Measurements from ENCODE around the gene RGPD8. TPM values are rescaled to one million over a fixed set of nuclear protein-coding genes. Genes with fewer than 3 reads are reported as not detected.
"Not testable (repeated sequence)": the region's sequence is repeated elsewhere in the genome, so short reads cannot be mapped to it uniquely, and the experiment has no call there.

Gene RGPD8
- total RNA-seq, 2 experiments from 2014 or later = 6.4 to 7.8 TPM

DNA sequence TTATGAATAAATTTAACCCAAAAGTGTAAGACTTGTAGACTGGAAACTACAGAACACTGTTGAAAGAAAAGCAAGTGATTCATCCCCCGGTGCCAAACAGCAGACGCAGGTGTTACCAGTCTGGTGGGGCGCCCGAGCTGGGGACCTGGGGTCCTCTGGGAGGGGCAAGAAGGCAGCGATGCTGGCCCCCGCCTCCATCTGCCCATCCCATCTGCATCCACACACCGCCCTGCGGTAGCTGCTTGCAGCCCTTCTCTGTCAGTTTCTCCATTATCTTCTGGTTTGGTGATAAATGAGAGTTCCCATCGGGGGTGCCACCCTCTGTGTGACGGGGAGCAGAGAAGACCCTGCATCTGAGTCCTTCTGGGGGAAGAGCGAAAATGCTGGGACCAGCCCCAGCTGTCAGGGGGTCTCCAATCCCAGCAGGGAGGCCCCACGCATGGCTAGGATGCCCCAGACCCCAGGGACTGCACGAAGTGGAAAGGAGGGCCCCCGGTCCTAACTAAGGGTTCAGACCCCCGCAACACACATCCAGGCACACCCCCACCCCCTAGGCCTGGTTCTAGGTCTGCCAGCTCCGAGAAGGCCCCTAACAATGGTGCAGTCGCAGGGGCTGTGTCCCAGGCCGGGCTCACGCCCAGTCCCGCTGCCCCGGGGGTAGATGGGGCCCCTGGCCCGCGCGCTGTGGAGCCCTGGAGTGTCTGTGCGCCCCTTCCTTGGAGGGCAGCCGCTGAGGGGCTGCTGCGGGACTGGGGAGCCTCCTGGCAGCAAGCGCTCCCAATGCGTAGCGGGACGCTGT lies 686 bp upstream of the RGPD8 start:
- Mint-ChIP-seq H3K27me3 (ENCODE audit: low read depth) (peaks cover 5% of the 10 kb centered on the region), H3K4me1 (ENCODE audit: low read depth) (peaks cover 18% of the 10 kb centered on the region), H3K9me3 (ENCODE audit: insufficient read depth) (no peaks in the 10 kb centered on the region), H3K27ac (no peak overlapping the region), H3K4me3 (no peak overlapping the region), H3K36me3 (ENCODE audit: low read depth) (no peaks in the 10 kb centered on the region)
- no peak for DNase-seq
- ATAC-seq = no peak
- ChIA-PET POLR2A (no interaction called here), CTCF (interaction anchor here (1.0 kb wide), 1 partner anchor 313 kb away, joined by 3 read pairs; no protein-coding TSS in a partner anchor)

DNA sequence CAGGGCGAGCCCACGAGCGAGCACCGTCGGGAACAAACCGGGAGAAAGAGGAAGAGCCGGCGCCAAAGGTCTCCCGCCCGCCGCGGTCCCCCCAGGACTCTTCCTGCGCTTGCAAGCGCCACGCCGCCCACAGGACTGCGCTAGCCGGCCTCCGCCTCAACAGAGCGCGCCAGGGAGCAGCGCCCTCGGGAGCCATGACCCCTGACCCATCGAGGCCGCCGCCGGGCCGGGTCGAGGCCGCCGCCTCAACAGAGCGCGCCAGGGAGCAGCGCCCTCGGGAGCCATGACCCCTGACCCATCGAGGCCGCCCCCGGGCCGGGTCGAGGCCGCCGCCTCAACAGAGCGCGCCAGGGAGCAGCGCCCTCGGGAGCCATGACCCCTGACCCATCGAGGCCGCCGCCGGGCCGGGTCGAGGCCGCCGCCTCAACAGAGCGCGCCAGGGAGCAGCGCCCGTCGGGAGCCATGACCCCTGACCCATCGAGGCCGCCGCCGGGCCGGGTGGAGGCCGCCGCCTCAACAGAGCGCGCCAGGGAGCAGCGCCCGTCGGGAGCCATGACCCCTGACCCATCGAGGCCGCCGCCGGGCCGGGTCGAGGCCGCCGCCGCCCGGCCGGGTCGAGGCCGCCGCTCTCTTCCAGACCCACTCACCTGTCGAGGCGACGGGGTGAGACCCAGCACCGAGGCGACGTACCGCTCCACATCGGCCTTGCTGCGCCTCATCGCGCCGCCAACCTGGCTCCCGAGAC lies 538 bp downstream of the RGPD8 start:
- CTCF ChIA-PET = interaction anchor here (0.6 to 1.6 kb wide), 2 partner anchors 173 to 311 kb away, joined by 3 to 5 read pairs; no protein-coding TSS in a partner anchor
- Mint-ChIP-seq H3K4me1 (ENCODE audit: low read depth) (peaks cover 18% of the 10 kb centered on the region), H3K27ac (peak overlapping the region; percentile 81), H3K4me3 (peak overlapping the region; percentile 80)
- DNase-seq = peak; percentile 32
- H3K36me3 Mint-ChIP-seq (ENCODE audit: low read depth); H3K9me3 Mint-ChIP-seq (ENCODE audit: insufficient read depth); H3K27me3 Mint-ChIP-seq (ENCODE audit: low read depth); POLR2A ChIA-PET; ATAC-seq: not testable (repeated sequence)

DNA sequence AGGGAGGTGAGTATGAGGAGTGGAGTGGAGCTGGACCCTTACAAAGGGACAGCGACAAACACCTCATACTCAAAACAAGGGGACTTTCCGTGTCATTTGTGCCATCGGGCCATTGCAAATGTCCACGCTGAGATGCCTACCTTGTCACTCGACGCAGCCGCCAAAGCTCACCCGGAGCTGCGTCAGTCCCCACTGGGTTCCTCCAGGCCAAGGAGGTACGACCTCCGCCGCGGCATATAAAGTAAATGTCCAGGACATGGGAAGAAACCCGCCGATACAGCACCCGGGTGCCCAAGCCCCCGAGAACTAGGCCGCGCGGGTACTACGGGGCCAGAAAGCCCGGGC lies 1.1 kb downstream of the RGPD8 start:
- peaks cover 18% of the 10 kb centered on the region for H3K4me1 Mint-ChIP-seq (ENCODE audit: low read depth)
- CTCF ChIA-PET = interaction anchor here (1.6 kb wide), 1 partner anchor 311 kb away, joined by 5 read pairs; no protein-coding TSS in a partner anchor
- peak overlapping the region; percentile 81 for H3K27ac Mint-ChIP-seq
- ATAC-seq; H3K27me3 Mint-ChIP-seq (ENCODE audit: low read depth); H3K9me3 Mint-ChIP-seq (ENCODE audit: insufficient read depth); POLR2A ChIA-PET; H3K36me3 Mint-ChIP-seq (ENCODE audit: low read depth); DNase-seq: not testable (repeated sequence)
- H3K4me3 Mint-ChIP-seq = peak overlapping the region; percentile 80

DNA sequence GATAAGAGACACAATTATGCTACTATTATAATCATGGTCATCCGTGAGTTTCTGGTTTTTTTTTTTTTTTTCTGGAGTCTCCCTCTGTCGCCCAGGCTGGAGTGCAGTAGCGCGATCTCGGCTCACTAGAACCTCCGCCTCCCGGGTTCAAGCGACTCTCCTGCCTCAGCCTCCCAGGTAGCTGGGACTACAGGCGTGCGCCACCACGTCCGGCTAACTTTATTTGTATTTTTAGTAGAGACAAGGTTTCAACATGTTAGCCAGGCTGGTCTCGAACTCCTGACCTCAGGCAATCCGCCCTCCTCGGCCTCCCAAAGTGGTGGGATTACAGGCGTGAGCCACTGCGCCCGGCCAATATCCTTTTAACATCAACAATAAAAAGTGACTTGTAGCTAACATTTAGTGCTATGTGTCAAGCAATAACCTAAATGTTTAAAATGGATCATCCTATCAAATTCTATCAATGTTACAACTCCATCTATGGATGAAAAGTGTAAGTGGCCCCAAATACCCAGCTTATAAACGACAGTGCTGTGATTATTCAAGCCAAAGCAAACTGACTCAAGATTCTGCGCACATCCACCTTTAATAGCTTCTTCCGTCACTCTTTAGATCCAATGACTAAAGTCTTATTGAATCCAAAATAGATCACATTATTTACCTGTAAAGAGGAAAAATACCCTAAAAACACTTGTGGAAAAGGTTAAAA lies 1.7 kb downstream of the RGPD8 start:
- Mint-ChIP-seq H3K4me3 (peak overlapping the region; percentile 80), H3K4me1 (ENCODE audit: low read depth) (peaks cover 18% of the 10 kb centered on the region)
- H3K36me3 Mint-ChIP-seq (ENCODE audit: low read depth); H3K9me3 Mint-ChIP-seq (ENCODE audit: insufficient read depth); DNase-seq; ATAC-seq; H3K27ac Mint-ChIP-seq; H3K27me3 Mint-ChIP-seq (ENCODE audit: low read depth); POLR2A ChIA-PET: not testable (repeated sequence)
- CTCF ChIA-PET = interaction anchor here (0.8 to 1.6 kb wide), 2 partner anchors 172 to 310 kb away, joined by 3 to 5 read pairs; no protein-coding TSS in a partner anchor

DNA sequence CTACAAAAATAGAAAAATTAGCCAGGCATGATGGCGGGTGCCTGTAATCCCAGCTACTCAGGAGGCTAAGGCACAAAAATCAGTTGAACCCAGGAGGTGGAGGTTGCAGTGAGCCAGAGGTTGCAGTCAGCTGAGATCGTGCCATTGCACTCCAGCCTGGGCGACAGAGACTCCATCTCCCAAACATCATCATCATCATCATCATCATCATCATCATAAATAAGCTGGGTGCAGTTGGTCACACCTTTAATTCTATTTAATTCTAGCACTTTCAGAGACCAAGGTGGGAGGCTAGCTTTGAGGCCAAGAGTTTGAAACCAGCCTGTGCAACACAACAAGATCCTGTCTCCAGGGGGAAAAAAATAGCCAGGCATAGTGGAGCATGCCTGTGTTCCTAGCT lies 8.9 kb downstream of the RGPD8 start:
- H3K9me3 Mint-ChIP-seq (ENCODE audit: insufficient read depth); CTCF ChIA-PET; H3K36me3 Mint-ChIP-seq (ENCODE audit: low read depth); H3K4me3 Mint-ChIP-seq; ATAC-seq; DNase-seq; POLR2A ChIA-PET; H3K27ac Mint-ChIP-seq; H3K4me1 Mint-ChIP-seq (ENCODE audit: low read depth); H3K27me3 Mint-ChIP-seq (ENCODE audit: low read depth): not testable (repeated sequence)

DNA sequence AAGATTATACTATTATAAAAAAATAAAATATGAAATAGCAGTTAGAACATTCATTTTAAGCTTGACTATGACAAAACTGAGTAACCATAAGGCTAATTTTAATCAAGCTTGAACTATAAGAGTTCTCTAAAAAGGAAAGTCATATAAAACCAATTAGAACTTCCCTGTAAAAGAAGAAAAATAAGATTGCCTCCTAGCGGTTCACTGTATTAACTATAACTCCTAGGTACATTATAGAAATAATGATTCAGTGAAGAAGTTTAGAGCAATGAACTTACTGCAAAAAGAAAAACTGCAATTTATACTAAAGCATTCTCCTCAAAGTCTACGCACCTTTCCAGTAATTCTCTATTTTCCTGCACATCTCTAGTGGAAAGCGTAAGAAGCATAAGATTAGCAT lies 16.6 kb downstream of the RGPD8 start:
- H3K36me3 Mint-ChIP-seq (ENCODE audit: low read depth); ATAC-seq; POLR2A ChIA-PET; H3K27ac Mint-ChIP-seq; H3K9me3 Mint-ChIP-seq (ENCODE audit: insufficient read depth); DNase-seq; H3K4me1 Mint-ChIP-seq (ENCODE audit: low read depth); H3K27me3 Mint-ChIP-seq (ENCODE audit: low read depth); H3K4me3 Mint-ChIP-seq; CTCF ChIA-PET: not testable (repeated sequence)

DNA sequence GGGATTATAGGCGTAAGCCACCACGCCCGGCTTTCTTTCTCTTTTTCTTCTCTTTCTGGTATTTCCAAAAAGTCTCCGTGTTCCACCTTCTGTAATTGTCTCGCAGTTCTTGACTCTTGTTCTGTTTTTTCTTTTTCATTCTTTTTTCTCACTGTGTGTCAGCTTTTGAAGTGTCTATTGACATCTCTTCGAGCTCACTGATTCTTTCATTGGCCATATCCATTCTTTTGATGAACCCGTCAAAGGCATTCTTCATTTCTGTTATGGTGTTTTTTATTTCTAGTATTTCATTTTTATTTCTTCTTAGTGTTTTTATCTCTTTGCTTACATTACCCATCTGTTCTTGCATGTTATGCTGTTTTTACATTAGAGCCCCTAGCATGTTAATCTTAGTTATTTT lies 73.4 kb downstream of the RGPD8 start:
- H3K27me3 Mint-ChIP-seq (ENCODE audit: low read depth); CTCF ChIA-PET; POLR2A ChIA-PET; DNase-seq; ATAC-seq; H3K4me3 Mint-ChIP-seq; H3K4me1 Mint-ChIP-seq (ENCODE audit: low read depth); H3K27ac Mint-ChIP-seq; H3K36me3 Mint-ChIP-seq (ENCODE audit: low read depth): not testable (repeated sequence)
- H3K9me3 Mint-ChIP-seq (ENCODE audit: insufficient read depth) = peaks cover 14% of the 10 kb centered on the region

DNA sequence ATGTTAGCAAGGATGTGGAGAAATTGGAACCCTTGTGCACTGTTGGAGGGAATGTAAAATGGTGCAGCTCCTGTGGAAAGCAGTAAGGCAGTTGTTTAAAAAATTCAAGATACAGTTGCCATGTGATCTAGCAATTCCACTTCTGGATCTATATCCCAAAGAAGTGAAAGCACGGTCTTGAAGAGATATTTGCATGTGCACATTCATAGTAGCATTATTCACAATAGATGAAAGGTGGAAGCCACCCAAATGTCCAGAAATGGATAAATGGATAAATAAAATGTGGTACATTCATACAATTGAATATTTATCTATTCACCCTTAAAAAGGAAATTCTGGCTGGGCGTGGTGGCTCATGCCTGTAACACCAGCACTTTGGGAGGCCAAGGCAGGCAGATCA lies 79.1 kb downstream of the RGPD8 start:
- POLR2A ChIA-PET; ATAC-seq; H3K36me3 Mint-ChIP-seq (ENCODE audit: low read depth); H3K27ac Mint-ChIP-seq; CTCF ChIA-PET; H3K4me3 Mint-ChIP-seq; DNase-seq; H3K27me3 Mint-ChIP-seq (ENCODE audit: low read depth); H3K4me1 Mint-ChIP-seq (ENCODE audit: low read depth): not testable (repeated sequence)
- peaks cover 11% of the 10 kb centered on the region for H3K9me3 Mint-ChIP-seq (ENCODE audit: insufficient read depth)

DNA sequence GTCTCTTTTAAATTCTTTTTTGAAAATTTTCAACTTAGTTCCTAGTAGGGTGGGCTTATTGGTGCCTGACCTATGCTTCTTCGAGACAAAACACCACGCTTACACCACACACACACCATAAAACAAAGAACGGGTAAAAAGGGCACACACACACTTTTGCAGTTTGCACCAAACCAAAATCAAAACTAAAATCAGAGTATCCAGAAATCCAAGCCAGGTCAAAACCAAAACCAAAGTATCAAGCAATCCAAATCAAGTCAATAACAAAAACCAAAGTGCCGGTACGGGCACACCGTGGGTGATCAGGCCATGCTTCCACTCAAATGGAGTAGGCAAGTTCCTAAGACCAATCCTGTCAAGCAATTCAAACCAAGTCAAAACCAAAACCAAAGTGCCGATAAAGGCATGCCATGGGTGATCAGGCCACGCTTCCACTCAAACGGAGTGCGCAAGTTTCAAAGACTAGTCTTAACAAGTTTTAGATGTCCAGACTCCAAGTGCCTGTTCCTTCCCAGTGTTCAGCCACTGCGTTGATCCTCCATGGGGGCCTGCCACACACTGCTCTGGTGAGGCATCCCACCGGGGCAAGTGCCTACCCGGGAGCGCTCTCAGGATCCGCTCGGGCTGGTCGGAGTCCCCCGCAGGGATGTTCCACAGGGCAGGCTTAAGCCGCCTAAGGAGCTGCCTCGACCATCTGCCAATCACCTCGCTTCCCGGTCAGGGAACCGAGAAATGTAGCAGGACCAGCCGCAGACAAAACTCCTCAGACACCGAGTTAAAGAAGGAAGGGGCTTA lies 80.4 kb downstream of the RGPD8 start:
- H3K9me3 Mint-ChIP-seq (ENCODE audit: insufficient read depth); CTCF ChIA-PET; H3K36me3 Mint-ChIP-seq (ENCODE audit: low read depth); H3K27me3 Mint-ChIP-seq (ENCODE audit: low read depth); POLR2A ChIA-PET; DNase-seq; H3K4me3 Mint-ChIP-seq; H3K4me1 Mint-ChIP-seq (ENCODE audit: low read depth); H3K27ac Mint-ChIP-seq; ATAC-seq: not testable (repeated sequence)

DNA sequence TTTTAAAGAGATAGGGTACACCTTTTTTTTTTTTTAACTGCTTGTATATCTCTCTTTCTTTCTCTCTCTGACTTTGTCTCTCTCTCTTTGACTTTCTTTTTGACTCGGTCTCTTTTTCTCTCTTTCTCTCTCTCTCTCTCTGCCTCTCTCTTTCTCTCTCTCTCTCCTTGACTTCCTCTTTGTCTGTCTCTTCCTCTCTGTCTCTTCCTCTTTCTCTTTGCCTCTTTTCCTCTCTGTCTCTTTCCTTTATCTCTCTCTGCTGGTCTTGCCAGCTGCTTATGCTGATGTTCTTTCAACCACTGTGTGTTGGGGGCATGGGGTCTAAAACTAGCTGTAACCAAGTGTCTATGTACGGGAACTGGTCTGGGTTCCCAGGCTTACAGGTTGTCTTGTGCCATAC lies 81.2 kb downstream of the RGPD8 start:
- H3K4me3 Mint-ChIP-seq; POLR2A ChIA-PET; H3K4me1 Mint-ChIP-seq (ENCODE audit: low read depth): not testable (repeated sequence)

DNA sequence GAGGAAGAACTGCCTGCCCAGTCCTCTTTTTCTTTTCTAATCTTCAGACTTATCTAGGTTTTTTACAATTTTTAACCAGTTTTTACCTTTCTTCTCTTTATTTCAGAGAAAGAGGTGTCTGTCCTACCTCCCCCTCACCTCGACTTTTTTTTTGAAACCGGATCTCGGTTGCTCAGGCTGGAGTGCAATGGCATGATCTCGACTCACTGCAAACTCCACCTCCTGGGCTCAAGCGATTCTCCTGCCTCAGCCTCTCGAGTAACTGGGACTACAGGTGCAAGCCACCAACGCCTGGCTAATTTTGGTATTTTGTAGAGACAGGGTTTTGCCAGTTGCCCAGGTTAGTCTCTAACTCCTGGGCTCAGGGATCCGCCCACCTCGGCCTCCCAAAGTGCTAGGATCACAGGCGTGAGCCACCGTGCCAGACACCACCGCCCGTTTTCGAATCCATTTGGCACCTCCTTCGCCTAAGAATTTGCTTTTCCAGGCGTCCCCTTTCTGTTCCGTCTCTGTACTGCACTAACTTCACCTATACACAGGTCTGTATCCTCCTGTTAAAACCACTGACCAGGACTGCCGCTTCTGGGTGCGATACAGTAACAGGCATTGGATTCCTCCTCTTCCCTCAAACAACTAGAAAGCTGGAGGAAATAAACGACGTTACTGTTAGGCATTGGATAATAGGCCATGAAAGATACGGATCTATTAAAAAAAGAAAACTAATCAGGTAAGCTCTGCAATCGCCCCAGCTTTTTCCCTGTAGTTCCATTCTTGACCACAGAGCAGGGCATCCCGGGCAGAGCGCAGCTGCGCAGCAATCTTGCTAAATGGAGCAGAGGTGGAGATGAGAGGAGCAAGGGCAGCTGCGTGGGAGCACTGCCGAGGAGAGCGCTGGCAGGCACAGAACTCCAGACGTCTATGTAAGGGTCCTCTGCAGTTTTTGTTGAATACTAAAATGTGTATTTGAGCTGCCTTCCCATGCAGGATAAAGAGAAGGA lies 88.1 kb downstream of the RGPD8 start:
- POLR2A ChIA-PET = no interaction called here
- H3K36me3 Mint-ChIP-seq (ENCODE audit: low read depth) = no peaks in the 10 kb centered on the region
- peaks cover 5% of the 10 kb centered on the region for H3K4me1 Mint-ChIP-seq (ENCODE audit: low read depth)

More for the DNA sequence above, 81.2 kb downstream of the RGPD8 start:
- H3K9me3 Mint-ChIP-seq (ENCODE audit: insufficient read depth); ATAC-seq; CTCF ChIA-PET; H3K27ac Mint-ChIP-seq; H3K27me3 Mint-ChIP-seq (ENCODE audit: low read depth); DNase-seq; H3K36me3 Mint-ChIP-seq (ENCODE audit: low read depth): not testable (repeated sequence)

More for the DNA sequence above, 88.1 kb downstream of the RGPD8 start:
- Mint-ChIP-seq H3K9me3 (ENCODE audit: insufficient read depth) (no peaks in the 10 kb centered on the region), H3K4me3 (no peak overlapping the region), H3K27me3 (ENCODE audit: low read depth) (no peaks in the 10 kb centered on the region), H3K27ac (no peak overlapping the region)
- ATAC-seq (no peak), DNase-seq (no peak)
- CTCF ChIA-PET = no interaction called here
